ENCODE results near the gene EFHC2.

- TF ChIP-seq EZH2 (IDR thresholded peaks at IDR 0.05; ENCODE audit: borderline replicate concordance, insufficient read depth, low read length, poor library complexity, severe bottlenecking) (no peak), CTCF (IDR thresholded peaks at IDR 0.05; ENCODE audit: poor library complexity, severe bottlenecking) (no peak), SMC3 (conservative IDR thresholded peaks at IDR 0.05; ENCODE audit: poor library complexity) (no peak), POLR2AphosphoS5 (IDR thresholded peaks at IDR 0.05) (no peak), EP300 (conservative IDR thresholded peaks at IDR 0.05; ENCODE audit: poor library complexity, severe bottlenecking) (no peak), RAD21 (conservative IDR thresholded peaks at IDR 0.05) (no peak)
Measured at GRCh38 chrX:44156726-44157125, 186.7 kb downstream of the EFHC2 start.
